NCI-H526 treated with DMSO at 0.1 percent for 48 hours (cell line): Measurements from ENCODE around the gene PDLIM1.

Experiments
- DNase-seq: peaks from one replicate; lab custom pipeline; 2025; lab: John Stamatoyannopoulos, UW

PDLIM1 gene

GRCh38 chr10:95263864-95264226 is 27.0 kb downstream of the PDLIM1 start:
- no peak for DNase-seq

GRCh38 chr10:95262763-95263518 is 27.9 kb downstream of the PDLIM1 start:
- DNase-seq = no peak

GRCh38 chr10:95261926-95262325 is 28.9 kb downstream of the PDLIM1 start:
- DNase-seq = no peak

- DNase-seq = no peak
Measured at GRCh38 chr10:95260909-95261552, 29.8 kb downstream of the PDLIM1 start.

- DNase-seq = no peak
Measured at GRCh38 chr10:95260397-95260881, 30.4 kb downstream of the PDLIM1 start.

GRCh38 chr10:95257849-95258248 is 33.0 kb downstream of the PDLIM1 start:
- DNase-seq = no peak

- DNase-seq = no peak
Measured at GRCh38 chr10:95256268-95256667, 34.5 kb downstream of the PDLIM1 start.

GRCh38 chr10:95254629-95255028 is 36.2 kb downstream of the PDLIM1 start:
- DNase-seq = no peak

GRCh38 chr10:95253686-95254085 is 37.1 kb downstream of the PDLIM1 start:
- DNase-seq = no peak

- DNase-seq = no peak
Measured at GRCh38 chr10:95253007-95253406, 37.8 kb downstream of the PDLIM1 start.

- DNase-seq = no peak
Measured at GRCh38 chr10:95250856-95251255, 39.9 kb downstream of the PDLIM1 start.

- no peak for DNase-seq
Measured at GRCh38 chr10:95249467-95249866, 41.3 kb downstream of the PDLIM1 start.

- no peak for DNase-seq
Measured at GRCh38 chr10:95248989-95249388, 41.8 kb downstream of the PDLIM1 start.

- DNase-seq = no peak
Measured at GRCh38 chr10:95247881-95248583, 42.8 kb downstream of the PDLIM1 start.

GRCh38 chr10:95247200-95247880 is 43.5 kb downstream of the PDLIM1 start:
- no peak for DNase-seq

GRCh38 chr10:95246582-95247051 is 44.2 kb downstream of the PDLIM1 start:
- no peak for DNase-seq

GRCh38 chr10:95245425-95246055 is 45.3 kb downstream of the PDLIM1 start:
- DNase-seq = no peak

- no peak for DNase-seq
Measured at GRCh38 chr10:95244152-95244551, 46.7 kb downstream of the PDLIM1 start.

GRCh38 chr10:95243318-95243617 is 47.5 kb downstream of the PDLIM1 start:
- DNase-seq = no peak

GRCh38 chr10:95242581-95243317 is 48.1 kb downstream of the PDLIM1 start:
- no peak for DNase-seq

- DNase-seq = no peak
Measured at GRCh38 chr10:95241533-95241932, 49.3 kb downstream of the PDLIM1 start.
